Endothelial cell of umbilical vein (primary cell): Measurements from ENCODE around the gene RIMS3. TPM values are rescaled to one million over a fixed set of nuclear protein-coding genes. Genes with fewer than 3 reads are reported as not detected.

Source experiments
- BruUV-seq: library from RNA; stranded (reverse); fragments of 400-500 nt; replicated peaks from 2 replicates; lab custom pipeline; 2021; lab: Mats Ljungman, UMichigan
- CTCF ChIA-PET: fragments of 300-600, 350-600 bp; sonication (Branson Sonifier 250); formaldehyde crosslinking; loops from one replicate; lab custom pipeline; 2021; ENCODE audit warnings: antibody characterized with exemption, inconsistent platforms; lab: Charles Lee
- POLR2A ChIA-PET: fragments of 300-600, 350-600 bp; sonication (Branson Sonifier 250); formaldehyde crosslinking; loops from one replicate; lab custom pipeline; 2021; ENCODE audit warnings: antibody characterized with exemption, inconsistent platforms; lab: Charles Lee
- DNase-seq: peaks from one replicate; pipeline ENCODE4 v3.0.0-alpha.2; 2011; ENCODE audit warnings: low read depth, low spot score
- FAIRE-seq: peaks from 2 replicates; lab custom pipeline; 2011; peaks lifted over from hg19 to GRCh38; lab: Jason Lieb, UNC
- H2AFZ ChIP-seq: 2 replicates; pipeline ENCODE4 v1.6.0; 2012; ENCODE audit warnings: low read depth, low read length, control low read depth, inconsistent platforms
- H3K27ac ChIP-seq: 2 replicates; pipeline ENCODE4 v1.5.1; 2011; ENCODE audit warnings: low read depth, mild to moderate bottlenecking, control low read depth, low read length, moderate library complexity; ENCODE audit not compliant: insufficient read depth
- H3K27me3 ChIP-seq, 2 experiments: 2 replicates each; pipeline versions ENCODE4 v1.6.0 to v1.6.1; 2011; ENCODE audit warnings: low read length in 2 of 2, mixed read lengths in 1 of 2; ENCODE audit not compliant: control insufficient read depth in 2 of 2, insufficient read depth in 2 of 2
- H3K36me3 ChIP-seq, 2 experiments: 2 replicates in 1 of 2; 3 replicates in 1 of 2; pipeline ENCODE4 v1.5.1; 2011; ENCODE audit warnings: low read length in 2 of 2, mild to moderate bottlenecking in 1 of 2, moderate library complexity in 1 of 2; ENCODE audit not compliant: control insufficient read depth in 2 of 2, insufficient read depth in 2 of 2; ENCODE audit errors: extremely low read depth in 1 of 2
- H3K4me1 ChIP-seq: 3 replicates; pipeline ENCODE4 v1.5.1; 2011; ENCODE audit warnings: mild to moderate bottlenecking, low read length; ENCODE audit not compliant: control insufficient read depth, insufficient read depth; ENCODE audit errors: extremely low read depth
- H3K4me2 ChIP-seq: 2 replicates; pipeline ENCODE4 v1.6.1; 2011; ENCODE audit warnings: low read length, control low read depth, mixed read lengths; ENCODE audit not compliant: insufficient read depth
- H3K4me3 ChIP-seq, 3 experiments: fragments of 200-600 bp in 1 of 3; sonication (generic), shearing (Covaris generic) in 1 of 3; replicated peaks in 1 of 3; 2 replicates each; pipeline ENCODE4 v1.5.1; 2011 to 2016; ENCODE audit warnings: control low read depth in 3 of 3, low read length in 3 of 3, mild to moderate bottlenecking in 2 of 3, inconsistent platforms in 1 of 3, low read depth in 1 of 3, moderate library complexity in 1 of 3; ENCODE audit not compliant: insufficient read depth in 1 of 3
- H3K79me2 ChIP-seq: 2 replicates; pipeline ENCODE4 v1.6.0; 2012; ENCODE audit warnings: low read length, inconsistent platforms; ENCODE audit not compliant: control insufficient read depth, insufficient read depth
- H3K9ac ChIP-seq: replicated peaks from 2 replicates; pipeline ENCODE3; 2011; ENCODE audit warnings: low read length, control low read depth; ENCODE audit not compliant: insufficient read depth; ENCODE audit errors: extremely low read depth
- H3K9me1 ChIP-seq: replicated peaks from 3 replicates; pipeline ENCODE4 v1.6.0; 2011; ENCODE audit warnings: mild to moderate bottlenecking, low read length; ENCODE audit not compliant: control insufficient read depth, insufficient read depth; ENCODE audit errors: extremely low read depth
- H3K9me3 ChIP-seq: replicated peaks from 2 replicates; pipeline ENCODE4 v1.5.1; 2012; ENCODE audit warnings: low read length, inconsistent platforms; ENCODE audit not compliant: control insufficient read depth, insufficient read depth
- H4K20me1 ChIP-seq: replicated peaks from 2 replicates; pipeline ENCODE3; 2011; ENCODE audit warnings: mild to moderate bottlenecking, low read length; ENCODE audit not compliant: control insufficient read depth, insufficient read depth; ENCODE audit errors: extremely low read depth
- CTCF ChIP-seq, 2 donors: IDR thresholded peaks; 1 replicate in 1 of 2; 2 replicates in 1 of 2; pipeline ENCODE4 v1.5.1; 2011; ENCODE audit warnings: low read length in 2 of 2, mild to moderate bottlenecking in 2 of 2, moderate library complexity in 2 of 2, control low read depth in 1 of 2, inconsistent platforms in 1 of 2, low read depth in 1 of 2; ENCODE audit not compliant: insufficient read depth in 1 of 2; ENCODE audit errors: extremely low read depth in 1 of 2
- FOS ChIP-seq: IDR thresholded peaks from 2 replicates; pipeline ENCODE4 v1.6.1; 2011; ENCODE audit warnings: mild to moderate bottlenecking, low read length, moderate library complexity, borderline replicate concordance; ENCODE audit not compliant: insufficient read depth
- JUN ChIP-seq: IDR thresholded peaks from 2 replicates; pipeline ENCODE4 v1.6.1; 2011; ENCODE audit warnings: borderline replicate concordance, low read depth; ENCODE audit not compliant: insufficient read length, insufficient read depth
- MAX ChIP-seq: IDR thresholded peaks from 2 replicates; pipeline ENCODE4 v1.6.1; 2011; ENCODE audit not compliant: insufficient read depth, insufficient read length
- MYC ChIP-seq: IDR thresholded peaks from one replicate; pipeline ENCODE4 v1.6.1; 2011; ENCODE audit warnings: mild to moderate bottlenecking, low read depth, low read length
- POLR2A ChIP-seq: IDR thresholded peaks from 2 replicates; pipeline ENCODE4 v1.6.1; 2012; ENCODE audit warnings: low read depth, mild to moderate bottlenecking, control low read depth, low read length
- POLR2AphosphoS5 ChIP-seq: IDR thresholded peaks from 2 replicates; pipeline ENCODE4 v1.6.1; 2012; ENCODE audit warnings: low read depth, mild to moderate bottlenecking, control low read depth, low read length, moderate library complexity; ENCODE audit not compliant: insufficient read depth
- dilution Hi-C: fragments of 300-500 bp; cut with MboI; formaldehyde crosslinking; loops from one replicate; pipeline ENCODE4 v1.15.0; 2019; ENCODE audit warnings: low sequenced_read_pairs; ENCODE audit not compliant: extremely low pct_ligation_motif_present
- intact Hi-C: fragments of 100-400 bp; cut with micrococcal nuclease; formaldehyde crosslinking; loops from one replicate; pipeline ENCODE4 v1.10.0; 2022
- polyA plus RNA-seq, 4 experiments: library from polyadenylated mRNA; depleted of rRNA in 3 of 4; stranded (reverse) in 3 of 4; unstranded in 1 of 4; fragments of >200 nt; gene quantifications; 2 replicates each; pipeline versions ENCODE4 v1.2.1 to v1.2.3, GENCODE V29; 2011 to 2012; ENCODE audit warnings: missing spikeins in 1 of 4
- total RNA-seq: library from RNA; stranded (reverse); gene quantifications from 2 replicates; pipeline ENCODE4 v1.2.3, GENCODE V29; 2021

RIMS3 gene
- total and polyA plus RNA-seq, 2 donors (not counting 3 experiments of a cell fraction or from before 2014, with no cell fraction given), result 0.14 to 0.15 TPM

- Histone ChIP-seq H3K4me2 (no peak overlapping the region), H3K9me3 (no peaks in the 10 kb centered on the region), H3K9me1 (no peaks in the 10 kb centered on the region), H3K27ac (no peak overlapping the region), H3K4me3 (no peak overlapping the region), H3K4me1 (no peaks in the 10 kb centered on the region), H4K20me1 (no peaks in the 10 kb centered on the region), H2AFZ (no peak overlapping the region), H3K9ac (no peak overlapping the region), H3K27me3 (peaks cover 1 to 11% of the 10 kb centered on the region in 2 experiments), H3K36me3 (no peaks in the 10 kb centered on the region), H3K79me2 (no peaks in the 10 kb centered on the region)
- ChIA-PET POLR2A (no interaction called here), CTCF (interaction anchor here (1.3 to 1.9 kb wide), 4 partner anchors 57 to 339 kb away, joined by 3 to 4 read pairs (median 3); no protein-coding TSS in a partner anchor)
- BruUV-seq, result no TSS peak
- intact Hi-C loops (loop anchor here (1.0 to 5.0 kb wide), 5 partner anchors 57 to 340 kb away; no protein-coding TSS in a partner anchor), dilution Hi-C loops (no loop called here)
- FAIRE-seq (peak; percentile 94), DNase-seq (peak; percentile 71)
- TF ChIP-seq FOS, result no peak
- TF ChIP-seq MYC, result no peak
- no peak for TF ChIP-seq MAX
- TF ChIP-seq POLR2A, result no peak
- peak; percentile 75 to 81 for TF ChIP-seq CTCF (IDR thresholded peaks at IDR 0.05; ENCODE audit: extremely low read depth in 1 of 2, insufficient read depth in 1 of 2, low read depth in 1 of 2, low read length in 2 of 2)
- no peak for TF ChIP-seq POLR2AphosphoS5
- TF ChIP-seq JUN, result no peak
Measured at GRCh38 chr1:40612345-40612831, 53.1 kb downstream of the RIMS3 start.
